Measurements from ENCODE around the gene SYNE1. TPM values are rescaled to one million over a fixed set of nuclear protein-coding genes. Genes with fewer than 3 reads are reported as not detected.
A peak's percentile ranks its signal among the peaks of the same experiment; 100 is the strongest.

The SYNE1 gene
- total and polyA plus RNA-seq, 7 donors: 6.0 to 74.6 (median 16.5) TPM

DNA sequence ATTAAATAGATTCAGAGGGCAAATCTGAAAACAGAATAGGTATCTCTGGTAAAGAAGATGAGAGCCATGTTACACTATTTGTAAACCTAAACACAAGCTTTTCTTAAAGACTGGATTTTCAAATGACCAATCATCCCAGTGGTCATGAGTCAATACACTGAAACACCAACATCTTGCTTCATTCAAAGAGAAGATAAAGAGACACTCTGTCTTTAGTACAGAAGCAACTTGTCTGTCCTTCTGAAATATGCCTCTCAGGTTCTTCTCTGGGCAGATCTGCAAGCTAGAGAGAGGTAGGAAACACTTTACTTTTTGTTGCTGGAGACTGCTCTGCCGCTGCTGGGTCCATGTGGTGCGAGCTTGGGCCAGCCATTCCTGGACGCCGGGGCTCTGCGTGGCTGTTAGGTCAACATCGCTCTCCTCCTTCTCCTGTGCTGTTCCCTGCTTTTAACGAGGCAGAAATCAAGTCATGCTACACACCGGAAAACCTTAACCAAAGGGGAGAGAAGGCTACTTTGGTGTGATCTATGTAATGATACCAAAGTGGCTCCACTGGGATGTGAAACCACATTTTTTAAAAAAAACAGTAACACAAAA, 368.2 kb downstream of the SYNE1 start:
- no peak for DNase-seq
- Histone ChIP-seq H3K27me3 (ENCODE audit: insufficient read depth in 3 of 3, low read length in 2 of 3) (no peaks in the 10 kb centered on the region), H3K9me3 (no peaks in the 10 kb centered on the region), H3K27ac (peak overlapping the region; percentile 13), H3K36me3 (ENCODE audit: insufficient read depth in 1 of 2, low read depth in 1 of 2) (peaks cover 0 to 14% of the 10 kb centered on the region in 2 donors), H3K4me1 (peaks cover 72% of the 10 kb centered on the region), H3K4me3 (no peak overlapping the region)
- intact Hi-C loops (cut with DNase I): loop anchor here (5.0 to 10.0 kb wide), 3 partner anchors 457 to 504 kb away; no protein-coding TSS in a partner anchor
- TF ChIP-seq, protein P1, sequence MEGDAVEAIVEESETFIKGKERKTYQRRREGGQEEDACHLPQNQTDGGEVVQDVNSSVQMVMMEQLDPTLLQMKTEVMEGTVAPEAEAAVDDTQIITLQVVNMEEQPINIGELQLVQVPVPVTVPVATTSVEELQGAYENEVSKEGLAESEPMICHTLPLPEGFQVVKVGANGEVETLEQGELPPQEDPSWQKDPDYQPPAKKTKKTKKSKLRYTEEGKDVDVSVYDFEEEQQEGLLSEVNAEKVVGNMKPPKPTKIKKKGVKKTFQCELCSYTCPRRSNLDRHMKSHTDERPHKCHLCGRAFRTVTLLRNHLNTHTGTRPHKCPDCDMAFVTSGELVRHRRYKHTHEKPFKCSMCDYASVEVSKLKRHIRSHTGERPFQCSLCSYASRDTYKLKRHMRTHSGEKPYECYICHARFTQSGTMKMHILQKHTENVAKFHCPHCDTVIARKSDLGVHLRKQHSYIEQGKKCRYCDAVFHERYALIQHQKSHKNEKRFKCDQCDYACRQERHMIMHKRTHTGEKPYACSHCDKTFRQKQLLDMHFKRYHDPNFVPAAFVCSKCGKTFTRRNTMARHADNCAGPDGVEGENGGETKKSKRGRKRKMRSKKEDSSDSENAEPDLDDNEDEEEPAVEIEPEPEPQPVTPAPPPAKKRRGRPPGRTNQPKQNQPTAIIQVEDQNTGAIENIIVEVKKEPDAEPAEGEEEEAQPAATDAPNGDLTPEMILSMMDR (IDR thresholded peaks at IDR 0.05): no peak
- 71 to 90% (median 81%) methylated on average over 8 of the region's 8 CpGs for WGBS, 3 donors
- no peak for ATAC-seq

DNA sequence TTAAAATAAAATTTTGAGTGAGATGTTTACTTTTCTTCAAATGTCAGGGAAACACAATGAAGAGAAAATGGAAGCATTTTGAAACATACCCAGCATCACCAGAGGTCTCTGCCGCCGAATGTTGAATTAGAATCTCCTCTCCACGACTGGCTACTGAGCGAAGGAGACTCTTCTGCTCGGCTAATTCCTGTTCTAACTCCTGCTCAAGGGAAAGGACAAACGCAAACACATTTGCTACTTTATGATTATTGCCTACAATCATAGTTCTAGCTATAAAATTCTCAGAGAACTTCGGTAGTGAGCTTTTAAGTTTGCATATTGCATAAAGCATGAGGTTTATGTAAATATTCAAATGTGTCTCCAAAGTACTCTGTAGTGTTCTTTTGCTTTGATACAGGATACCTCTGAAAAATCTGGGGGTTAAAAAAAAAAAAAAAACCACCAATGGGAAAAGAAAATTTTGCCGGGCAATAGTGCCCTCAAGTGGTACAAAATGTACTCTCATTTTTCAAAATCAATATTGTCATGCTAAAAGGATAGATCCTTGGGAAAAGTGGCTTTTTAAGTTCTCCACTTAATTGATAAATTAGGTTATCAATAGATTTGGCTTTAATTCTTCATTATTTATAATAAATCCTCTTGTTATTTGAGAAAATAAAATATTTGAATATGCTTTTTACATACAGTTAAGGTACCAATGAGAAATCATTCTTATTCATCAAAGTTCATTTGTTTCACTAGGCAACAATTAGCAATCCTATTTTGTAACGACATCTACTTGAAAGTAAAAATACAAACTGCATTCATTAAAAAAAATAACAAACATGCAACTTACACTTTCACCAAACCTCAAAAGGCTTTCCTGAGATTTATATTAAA, 369.0 kb downstream of the SYNE1 start:
- Histone ChIP-seq H3K27ac (peak overlapping the region; percentile 46), H3K9me3 (no peaks in the 10 kb centered on the region), H3K4me1 (peaks cover 65% of the 10 kb centered on the region), H3K36me3 (ENCODE audit: insufficient read depth in 1 of 2, low read depth in 1 of 2) (peaks cover 0 to 14% of the 10 kb centered on the region in 2 donors), H3K27me3 (ENCODE audit: insufficient read depth in 3 of 3, low read length in 2 of 3) (no peaks in the 10 kb centered on the region), H3K4me3 (peak overlapping the region; percentile 40)
- ATAC-seq (peak in 3 of 4 donors; percentile 24 to 42 (median 34)), DNase-seq (no peak)
- TF ChIP-seq, protein P1 (IDR thresholded peaks at IDR 0.05): peak; percentile 68
- intact Hi-C loops (cut with DNase I): loop anchor here (5.0 to 10.0 kb wide), 3 partner anchors 456 to 503 kb away; no protein-coding TSS in a partner anchor
- 21 to 31% (median 25%) methylated on average over 9 of the region's 9 CpGs for WGBS, 3 donors

DNA sequence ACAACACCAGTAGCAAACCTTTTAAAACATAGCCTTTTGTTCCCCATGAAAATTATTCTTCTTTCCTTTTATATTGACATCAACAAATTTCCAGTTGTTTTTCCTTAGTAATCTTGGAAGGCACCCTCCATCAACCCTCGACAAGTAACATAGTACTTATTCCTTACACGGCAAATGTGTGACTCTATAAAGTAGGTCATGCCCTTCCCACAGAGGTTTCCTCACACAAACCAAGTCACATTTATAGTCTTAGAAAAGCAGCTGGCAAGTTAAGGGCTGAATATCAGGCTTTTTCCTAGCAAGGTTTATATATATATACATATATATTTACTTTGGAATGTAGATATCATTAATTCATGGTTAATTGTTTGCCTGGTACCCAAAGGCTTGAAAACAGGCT, 371.5 kb downstream of the SYNE1 start:
- DNase-seq: no peak
- TF ChIP-seq, protein P1 (IDR thresholded peaks at IDR 0.05): no peak
- peak in 2 of 4 donors; percentile 32 to 35 for ATAC-seq
- 7 to 17% (median 13%) methylated on average over 2 of the region's 2 CpGs for WGBS, 3 donors
- H3K27ac ChIP-seq: peak overlapping the region; percentile 48
- peaks cover 0 to 14% of the 10 kb centered on the region in 2 donors for H3K36me3 ChIP-seq (ENCODE audit: insufficient read depth in 1 of 2, low read depth in 1 of 2)
- peaks cover 50% of the 10 kb centered on the region for H3K4me1 ChIP-seq
- H3K9me3 ChIP-seq: no peaks in the 10 kb centered on the region
- no peaks in the 10 kb centered on the region for H3K27me3 ChIP-seq (ENCODE audit: insufficient read depth in 3 of 3, low read length in 2 of 3)
- no peak overlapping the region for H3K4me3 ChIP-seq
- intact Hi-C loops (cut with DNase I): loop anchor here (5.0 to 10.0 kb wide), 3 partner anchors 453 to 501 kb away; no protein-coding TSS in a partner anchor

DNA sequence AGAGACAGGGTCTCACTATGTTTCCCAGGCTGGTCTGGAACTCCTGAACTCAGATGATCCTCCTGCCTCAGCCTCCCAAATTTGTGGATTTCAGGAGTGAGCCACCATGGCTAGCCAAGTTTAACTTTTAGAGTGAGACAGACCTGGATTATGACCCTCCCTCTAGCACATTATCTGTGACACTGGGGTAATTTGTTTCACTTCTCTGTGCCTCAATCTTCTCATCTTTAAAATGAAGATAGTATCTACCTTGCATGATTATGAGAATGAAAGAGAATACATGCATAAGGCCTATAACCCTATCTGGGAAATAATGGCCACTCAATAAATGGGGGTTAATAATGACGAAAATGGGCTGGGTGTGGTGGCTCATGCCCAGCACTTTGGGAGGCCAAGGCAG, 373.6 kb downstream of the SYNE1 start:
- TF ChIP-seq, protein P1 (IDR thresholded peaks at IDR 0.05): no peak
- Histone ChIP-seq H3K4me3 (no peak overlapping the region), H3K27ac (no peak overlapping the region), H3K36me3 (ENCODE audit: insufficient read depth in 1 of 2, low read depth in 1 of 2) (peaks cover 0 to 19% of the 10 kb centered on the region in 2 donors), H3K9me3 (no peaks in the 10 kb centered on the region), H3K4me1 (peaks cover 48% of the 10 kb centered on the region), H3K27me3 (ENCODE audit: insufficient read depth in 3 of 3, low read length in 2 of 3) (no peaks in the 10 kb centered on the region)
- 45 to 98% (median 94%) methylated on average over 1 of the region's 1 CpG for WGBS, 3 donors
- DNase-seq: no peak
- no peak for ATAC-seq
- intact Hi-C loops (cut with DNase I): loop anchor here (5.0 to 10.0 kb wide), 2 partner anchors 111 to 499 kb away; no protein-coding TSS in a partner anchor
